Activated CD8-positive, alpha-beta memory T cell treated with anti-CD3 and anti-CD28 coated beads, Interleukin-2, amount 50 U/mL, for 4 hours (primary cell): ENCODE results near the gene UCKL1.

ENCODE experiments used
- DNase-seq: peaks from one replicate; pipeline ENCODE4 v3.0.0-alpha.2; 2020

UCKL1 gene

DNA sequence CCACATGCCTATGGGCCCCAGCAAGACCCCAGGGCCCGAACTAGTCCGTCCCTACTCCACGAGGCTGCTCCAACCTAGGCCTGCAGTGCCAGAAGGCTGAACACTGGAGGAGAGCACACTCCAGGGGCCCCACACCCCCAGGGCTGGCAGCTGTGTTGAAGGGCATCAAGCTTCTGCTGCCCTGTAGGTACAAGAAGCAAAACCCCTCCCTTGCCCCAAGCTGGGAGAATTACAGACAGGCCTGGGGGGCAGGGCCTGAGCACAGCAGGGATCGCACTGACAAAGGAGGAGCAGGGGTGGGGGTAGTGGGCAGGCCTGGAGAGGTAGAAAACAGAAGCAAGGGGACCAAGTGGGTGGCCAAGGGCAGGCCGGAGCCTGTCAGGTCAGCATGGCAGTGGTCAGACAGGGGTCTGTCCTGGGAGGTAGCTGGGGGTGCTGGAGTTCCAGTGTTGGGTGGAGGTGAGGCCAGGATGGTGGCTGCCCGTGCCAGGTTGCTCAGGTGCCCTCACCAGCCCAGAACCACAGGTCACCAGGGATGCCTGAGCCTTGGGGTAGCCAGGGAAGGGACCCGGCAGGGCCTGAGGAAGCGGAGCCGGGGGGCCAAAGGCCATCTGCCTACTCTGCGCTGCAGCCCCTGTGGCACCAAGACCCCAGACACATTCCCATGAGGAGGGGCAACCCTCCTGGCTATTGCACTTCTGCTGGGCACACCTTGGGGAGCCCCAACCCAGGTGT lies 2.9 kb upstream of the UCKL1 start:
- DNase-seq: no peak

GRCh38 chr20:63958471-63958870 lies 2.3 kb upstream of the UCKL1 start:
- no peak for DNase-seq

DNA sequence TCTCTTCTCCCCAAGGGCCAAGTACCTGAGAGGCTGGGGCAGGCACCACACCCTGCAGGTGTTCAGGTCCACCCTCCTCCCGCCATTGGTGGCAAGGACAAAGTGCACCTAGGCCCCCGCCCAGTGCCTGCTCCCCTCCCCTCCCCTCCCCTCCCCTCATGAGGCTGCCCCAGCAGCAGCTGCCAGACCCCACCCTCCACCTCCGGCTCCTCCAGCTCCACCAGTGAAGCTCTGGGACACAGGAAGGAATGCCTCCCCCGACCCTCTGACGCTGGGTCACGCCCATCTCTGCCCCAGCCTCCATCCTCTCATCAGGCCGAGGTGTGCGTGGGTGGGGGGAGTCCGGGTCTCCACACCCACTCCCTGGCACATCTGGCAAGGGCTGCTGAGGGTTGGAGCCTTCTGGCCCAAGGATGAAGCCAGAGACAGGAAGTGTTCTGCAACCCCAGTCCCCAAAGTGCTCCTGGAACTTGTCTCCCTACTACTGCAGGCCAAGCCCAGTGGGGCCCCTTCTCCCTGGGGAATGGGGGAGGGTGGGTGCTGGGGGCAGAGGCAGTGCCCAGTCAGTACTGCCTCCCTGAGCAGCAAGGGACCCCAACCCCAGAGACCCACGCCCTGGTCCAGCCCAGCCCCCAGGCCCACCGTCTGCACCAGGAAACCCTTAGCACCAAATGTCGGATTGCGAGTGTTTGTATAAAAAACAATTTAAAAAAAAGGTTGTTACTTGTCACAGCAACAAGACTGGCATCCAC lies 1.6 kb upstream of the UCKL1 start:
- no peak for DNase-seq

GRCh38 chr20:63957004-63957689 lies 931 bp upstream of the UCKL1 start:
- DNase-seq: peak; percentile 74

DNA sequence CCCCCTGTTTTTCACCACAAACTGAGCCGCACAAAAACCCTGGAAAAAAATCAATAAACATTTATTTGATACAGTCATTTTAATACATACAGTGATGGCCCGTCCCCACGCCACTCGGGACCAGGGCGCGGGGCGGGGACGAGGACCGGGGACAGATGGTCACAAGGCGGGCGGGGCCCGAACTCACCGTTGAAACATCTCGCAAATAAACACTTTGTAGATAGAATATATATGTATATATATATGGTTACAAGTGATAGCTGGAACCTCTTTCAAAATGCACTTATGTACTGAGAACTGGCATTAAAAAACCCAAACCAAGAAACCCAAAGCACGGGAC lies 418 bp upstream of the UCKL1 start:
- DNase-seq: no peak

DNA sequence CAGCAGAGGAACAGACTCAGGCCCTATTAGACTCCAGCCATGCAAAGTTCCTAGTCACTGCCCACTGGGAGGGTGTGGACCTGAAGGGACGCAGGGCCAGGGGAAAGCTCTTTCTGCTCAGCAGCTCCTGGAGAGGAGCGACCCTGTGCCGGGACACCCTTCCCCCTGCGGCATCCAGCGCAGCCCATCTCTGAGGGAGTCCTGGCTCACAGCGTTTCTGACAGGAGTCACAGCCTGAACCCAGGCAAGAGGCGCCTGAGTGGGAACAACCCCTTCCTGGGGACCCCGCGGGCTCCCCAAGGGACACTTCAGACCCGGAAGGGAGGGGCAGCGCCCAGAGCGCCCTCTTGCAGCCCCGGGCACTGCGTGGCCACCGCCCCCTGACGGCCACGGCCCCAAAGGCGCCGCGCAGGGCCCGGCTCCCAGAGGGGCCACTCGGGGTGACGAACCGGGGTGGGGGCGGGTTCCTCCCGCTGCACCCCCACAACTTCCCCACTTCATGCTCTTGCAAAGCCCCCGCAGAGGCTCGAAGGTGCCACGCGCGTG lies 862 bp downstream of the UCKL1 start:
- DNase-seq: peak; percentile 58

DNA sequence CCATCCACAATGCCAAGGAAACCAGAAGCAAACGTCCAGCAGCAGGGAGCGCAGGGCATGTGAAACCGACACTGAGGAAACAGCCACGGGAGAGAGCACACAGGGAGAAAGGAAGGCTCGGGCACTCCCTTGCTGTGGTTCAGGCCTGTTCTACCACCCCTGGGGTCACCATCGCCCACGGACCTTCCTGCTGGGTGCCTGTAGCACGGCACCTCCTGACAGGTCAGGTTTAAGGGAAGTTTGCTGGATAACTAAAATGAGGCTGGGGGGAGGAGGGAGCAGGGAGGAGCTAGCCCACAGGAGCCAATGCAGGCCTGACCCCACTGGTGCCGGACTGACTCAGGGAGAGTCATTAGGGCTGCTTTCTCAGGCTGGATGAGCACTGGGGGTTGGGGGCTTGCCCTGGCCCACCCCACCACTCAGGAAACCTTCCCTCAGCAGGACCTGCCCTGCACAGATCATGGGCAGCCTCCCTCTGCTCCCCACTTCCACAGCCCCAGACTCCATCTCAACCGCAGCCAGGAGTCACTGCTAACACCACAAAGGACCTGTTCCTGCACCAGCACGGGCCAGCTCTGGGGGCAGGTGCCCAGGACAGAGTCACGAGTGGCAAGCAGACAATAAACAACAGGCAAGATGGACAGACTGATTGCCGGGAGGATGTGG lies 2.3 kb downstream of the UCKL1 start:
- no peak for DNase-seq

GRCh38 chr20:63952769-63953168 lies 3.4 kb downstream of the UCKL1 start:
- no peak for DNase-seq

GRCh38 chr20:63952210-63952535 lies 4.0 kb downstream of the UCKL1 start:
- DNase-seq: no peak

- DNase-seq: no peak
Observed at GRCh38 chr20:63951398-63952209, 4.6 kb downstream of the UCKL1 start.

DNA sequence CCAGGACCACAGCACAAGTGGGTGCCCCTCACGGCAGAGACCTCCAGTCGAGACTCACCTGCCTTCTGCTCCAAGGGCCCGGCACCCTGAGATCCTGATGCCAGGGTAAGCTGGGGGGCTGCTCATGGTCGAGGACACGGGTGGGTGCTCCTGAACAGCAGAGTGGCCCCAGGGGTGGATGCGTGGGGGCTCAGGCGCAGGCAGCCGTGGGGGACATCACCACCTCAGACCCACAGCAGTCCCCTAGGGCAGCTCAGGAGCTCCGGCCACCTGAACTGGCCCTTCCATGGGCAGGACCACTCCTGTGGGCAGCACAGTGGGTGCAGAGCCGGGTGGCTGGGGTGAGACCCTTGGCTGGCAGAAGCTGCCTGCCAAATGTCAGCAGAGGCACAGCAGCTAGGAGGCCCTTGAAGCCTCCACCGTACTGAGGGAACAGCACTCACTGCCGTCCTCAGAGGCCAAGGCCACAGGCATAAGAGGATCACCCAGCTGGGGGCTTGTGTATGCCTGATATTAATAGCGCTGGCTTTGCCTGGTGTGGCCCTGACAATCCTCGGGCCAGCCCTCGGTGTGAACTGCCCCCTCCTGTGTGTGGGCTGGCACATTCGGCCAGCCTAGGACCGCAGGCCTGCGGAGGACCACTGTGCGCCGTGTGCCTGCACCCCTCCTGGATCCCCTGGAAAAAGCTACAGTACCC lies 5.4 kb downstream of the UCKL1 start:
- DNase-seq: no peak

DNA sequence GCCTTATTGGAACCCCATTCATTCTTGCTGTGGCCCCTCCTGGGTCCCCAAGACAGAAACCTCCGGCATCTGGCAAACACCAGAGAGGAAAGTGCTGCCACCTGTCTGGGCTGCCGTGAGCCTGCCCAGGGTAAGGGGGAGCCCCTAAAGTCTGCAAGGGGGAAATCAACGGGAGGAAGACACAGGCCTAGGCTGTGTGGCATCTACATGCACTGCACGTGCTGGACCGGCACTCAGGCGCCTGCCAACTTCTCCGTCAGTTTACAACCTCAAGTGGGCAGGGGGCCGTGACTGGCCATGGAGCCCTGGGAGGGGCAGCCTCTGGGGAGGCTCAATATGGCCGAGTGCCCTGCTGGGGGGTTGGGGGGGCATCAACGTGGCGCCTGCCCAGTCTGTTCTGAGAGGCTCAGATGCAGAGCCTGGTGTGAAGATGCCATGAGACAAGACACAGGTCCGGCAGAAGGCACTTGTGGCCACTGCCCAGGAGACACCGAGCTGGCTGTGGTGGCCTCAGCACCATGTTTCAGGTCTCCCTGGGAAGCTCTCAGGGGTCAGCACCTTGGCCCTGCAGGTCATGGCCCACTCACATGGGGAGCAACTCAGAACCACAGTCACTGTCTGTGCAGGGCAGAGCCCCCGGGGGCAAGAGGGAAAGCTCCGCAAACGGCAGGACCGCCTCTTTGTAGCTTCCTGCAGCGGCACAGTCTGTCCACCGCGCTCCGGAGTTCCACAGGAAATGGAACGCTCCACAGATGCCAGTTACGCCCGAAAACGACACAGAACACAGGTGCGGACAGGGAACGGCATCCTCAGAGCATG lies 8.4 kb downstream of the UCKL1 start:
- no peak for DNase-seq

- no peak for DNase-seq
Observed at GRCh38 chr20:63946986-63947637, 9.1 kb downstream of the UCKL1 start.

DNA sequence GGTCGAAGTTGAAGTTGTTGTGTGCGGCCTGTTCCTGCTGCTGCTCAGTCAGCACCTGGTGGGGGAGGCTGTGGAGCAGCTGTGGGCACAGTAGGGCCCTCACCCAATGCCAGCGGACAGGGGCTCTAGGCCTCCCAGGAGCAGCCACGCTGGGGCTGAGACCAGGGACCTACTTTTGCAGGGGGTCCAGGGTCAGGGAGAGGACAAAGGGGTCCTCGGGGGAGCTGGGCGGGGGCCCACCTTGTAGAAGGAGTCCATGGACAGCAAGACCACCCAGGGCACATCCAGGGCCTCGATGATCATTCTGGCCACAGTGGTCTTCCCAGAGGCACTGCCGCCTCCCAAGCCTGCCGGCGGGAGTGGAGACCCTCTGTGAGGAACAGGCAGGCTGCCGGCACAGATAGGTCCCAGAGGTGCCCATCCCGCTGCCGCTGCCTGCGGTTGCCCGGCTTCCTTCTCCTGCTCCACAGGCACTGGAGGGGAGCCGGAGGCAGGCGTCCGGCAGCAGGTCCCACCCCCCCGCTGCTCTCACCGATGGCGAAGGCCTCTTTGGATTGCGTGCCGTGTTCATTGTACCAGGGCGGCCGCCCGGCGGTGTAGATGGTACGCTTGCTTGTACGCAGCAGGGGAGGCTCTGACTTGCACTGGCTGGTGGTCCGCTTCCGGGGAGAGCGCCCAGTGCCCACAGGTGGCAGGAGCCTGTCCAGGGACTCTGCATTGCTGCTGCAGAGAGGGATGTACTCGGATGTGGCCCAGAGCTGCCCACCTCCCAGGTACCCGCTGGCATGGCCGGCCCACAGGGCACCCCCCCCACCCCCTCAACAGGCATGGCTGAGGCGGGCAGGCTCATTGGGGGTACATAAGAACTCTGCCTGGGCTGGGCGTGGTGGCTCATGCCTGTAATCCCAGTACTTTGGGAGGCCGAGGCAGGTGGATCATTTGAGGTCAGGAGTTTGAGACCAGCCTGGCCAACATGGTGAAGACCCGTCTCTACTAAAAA lies 10.0 kb downstream of the UCKL1 start:
- DNase-seq: no peak

DNA sequence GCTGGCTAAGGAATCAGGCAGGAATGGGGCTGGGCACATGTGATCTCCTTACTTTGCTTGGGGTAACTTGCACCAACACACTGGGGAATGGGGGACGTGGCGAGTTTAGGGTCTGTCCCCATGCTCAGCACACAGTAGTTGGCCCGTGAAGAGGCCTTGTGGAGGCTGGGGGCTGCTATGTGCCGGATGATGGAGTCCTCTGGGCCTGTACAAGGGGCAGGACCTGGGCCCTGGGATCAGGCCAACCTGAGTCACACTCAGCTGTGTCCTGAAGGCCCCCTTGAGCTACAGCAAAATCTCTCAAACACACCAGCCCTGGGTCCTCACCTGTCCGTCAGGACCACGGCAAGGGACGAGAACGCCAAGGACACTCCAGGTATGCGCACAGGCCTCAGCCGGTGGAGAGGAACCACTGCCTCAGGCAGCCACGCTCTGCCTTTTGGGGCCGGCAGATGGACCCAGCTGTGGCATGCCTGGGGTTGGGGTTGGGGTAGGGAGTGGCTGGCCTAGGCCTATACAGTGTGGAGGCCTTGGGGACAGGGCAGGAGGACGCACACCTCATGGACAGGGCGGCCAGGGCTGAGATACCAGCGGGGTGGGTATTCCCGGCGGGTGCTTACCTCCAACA lies 11.1 kb downstream of the UCKL1 start:
- DNase-seq: no peak

DNA sequence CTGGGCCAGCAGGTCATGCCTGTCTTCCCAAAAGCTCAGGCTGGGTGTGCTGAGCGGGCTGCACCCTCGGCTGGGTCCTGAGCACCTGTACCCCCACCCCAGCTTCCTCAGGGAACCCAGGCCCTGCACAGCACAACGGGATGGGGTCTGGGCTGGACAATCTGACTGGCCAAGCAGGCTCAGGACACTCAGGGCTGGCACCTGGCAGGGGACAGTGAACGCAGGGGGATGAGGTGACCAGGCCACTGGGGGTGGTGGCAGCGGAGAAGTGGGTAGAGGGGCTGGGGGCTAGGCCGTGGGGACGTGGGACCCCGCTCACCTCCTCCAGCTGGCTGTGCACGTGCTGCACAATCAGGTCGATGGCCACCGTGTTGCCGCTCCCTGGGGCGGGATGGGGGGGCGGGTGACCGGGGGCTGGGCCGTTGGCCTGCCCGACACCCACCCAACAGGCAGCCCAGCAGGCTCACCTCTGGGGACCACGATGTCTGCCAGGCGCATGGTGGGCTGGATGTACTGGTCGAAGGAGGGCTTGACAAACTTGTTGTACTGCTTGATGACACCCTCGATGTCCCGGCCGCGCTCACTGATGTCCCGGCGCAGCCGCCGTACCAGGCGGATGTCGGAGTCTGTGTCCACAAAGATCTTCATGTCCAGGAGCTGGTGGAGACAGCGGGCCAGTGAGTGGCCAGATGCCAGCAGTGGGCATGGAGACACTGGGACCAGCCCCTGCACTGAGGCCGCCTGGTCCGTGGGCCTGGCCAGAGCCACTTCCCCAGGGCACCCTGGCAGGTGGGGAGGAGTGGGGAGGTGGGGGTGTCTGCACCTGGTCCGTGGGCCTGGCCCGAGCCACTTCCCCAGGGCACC lies 11.9 kb downstream of the UCKL1 start:
- no peak for DNase-seq

DNA sequence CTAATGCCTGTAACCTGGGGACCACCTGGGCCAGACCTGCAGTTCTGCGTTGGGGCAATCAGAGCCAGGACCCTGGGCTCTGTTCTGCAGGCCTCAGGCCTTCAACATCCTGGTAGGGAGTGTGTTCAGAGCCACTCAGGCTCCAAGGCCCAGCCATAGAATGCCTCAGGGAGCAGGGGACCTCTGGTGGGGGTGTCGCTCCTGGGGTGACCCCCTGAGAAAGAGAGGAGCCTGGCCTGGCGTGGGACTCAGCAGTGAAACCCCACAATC lies 12.5 kb downstream of the UCKL1 start:
- no peak for DNase-seq
